Measurements from ENCODE around the gene VIM.

VIM gene

DNA sequence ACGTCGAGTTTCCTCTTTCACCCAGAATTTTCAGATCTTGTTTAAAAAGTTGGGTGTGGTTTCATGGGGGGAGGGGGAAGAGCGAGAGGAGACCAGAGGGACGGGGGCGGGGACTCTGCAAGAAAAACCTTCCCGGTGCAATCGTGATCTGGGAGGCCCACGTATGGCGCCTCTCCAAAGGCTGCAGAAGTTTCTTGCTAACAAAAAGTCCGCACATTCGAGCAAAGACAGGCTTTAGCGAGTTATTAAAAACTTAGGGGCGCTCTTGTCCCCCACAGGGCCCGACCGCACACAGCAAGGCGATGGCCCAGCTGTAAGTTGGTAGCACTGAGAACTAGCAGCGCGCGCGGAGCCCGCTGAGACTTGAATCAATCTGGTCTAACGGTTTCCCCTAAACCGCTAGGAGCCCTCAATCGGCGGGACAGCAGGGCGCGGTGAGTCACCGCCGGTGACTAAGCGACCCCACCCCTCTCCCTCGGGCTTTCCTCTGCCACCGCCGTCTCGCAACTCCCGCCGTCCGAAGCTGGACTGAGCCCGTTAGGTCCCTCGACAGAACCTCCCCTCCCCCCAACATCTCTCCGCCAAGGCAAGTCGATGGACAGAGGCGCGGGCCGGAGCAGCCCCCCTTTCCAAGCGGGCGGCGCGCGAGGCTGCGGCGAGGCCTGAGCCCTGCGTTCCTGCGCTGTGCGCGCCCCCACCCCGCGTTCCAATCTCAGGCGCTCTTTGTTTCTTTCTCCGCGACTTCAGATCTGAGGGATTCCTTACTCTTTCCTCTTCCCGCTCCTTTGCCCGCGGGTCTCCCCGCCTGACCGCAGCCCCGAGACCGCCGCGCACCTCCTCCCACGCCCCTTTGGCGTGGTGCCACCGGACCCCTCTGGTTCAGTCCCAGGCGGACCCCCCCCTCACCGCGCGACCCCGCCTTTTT, at the start of gene VIM:
VIM (plus strand) TSS at position 151 of the 925 bp plus-strand sequence. CDS start 1,182 bp downstream, outside the sequence.
- peak; percentile 40 for DNase-seq (ENCODE audit: low spot score)

DNA sequence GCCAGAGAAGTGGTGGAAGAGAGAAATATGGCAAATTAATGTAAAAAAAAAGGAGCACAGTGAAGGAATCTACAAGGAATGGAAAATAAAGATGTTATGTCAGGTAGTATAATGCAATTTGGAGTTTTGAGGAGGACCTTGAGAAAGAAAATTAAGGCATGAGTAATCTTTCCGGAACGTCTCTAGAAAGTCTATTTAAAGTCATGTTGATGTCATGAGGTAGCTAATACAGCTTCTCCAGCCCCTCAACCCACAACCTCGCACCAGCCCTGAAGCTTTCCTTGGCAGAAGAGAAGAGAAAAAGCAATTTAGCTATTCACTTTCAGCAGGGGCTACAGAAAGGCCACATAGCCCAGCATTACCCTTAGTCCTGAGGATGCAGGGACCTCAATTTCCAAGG, 49.0 kb upstream of the VIM start:
- no peak for DNase-seq (ENCODE audit: low spot score)

DNA sequence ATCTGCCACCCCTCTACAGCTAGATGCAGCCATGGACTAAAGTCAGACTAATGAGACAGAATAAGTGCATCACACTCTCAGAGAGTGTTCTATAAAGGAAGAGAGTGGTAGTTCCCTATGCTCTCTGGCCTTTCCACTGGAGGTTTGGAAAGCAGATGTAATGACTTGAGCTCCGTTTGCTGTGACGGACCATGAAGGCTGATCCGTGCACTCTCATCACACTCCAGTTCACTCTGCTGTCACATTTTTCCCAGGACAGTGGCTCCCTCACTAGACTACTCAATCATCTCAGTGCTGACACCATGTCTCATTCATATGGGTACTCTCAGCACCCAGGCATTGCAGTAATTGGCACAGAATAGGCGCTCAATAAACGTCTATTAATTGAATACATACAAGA, 46.9 kb upstream of the VIM start:
- DNase-seq (ENCODE audit: low spot score): no peak

DNA sequence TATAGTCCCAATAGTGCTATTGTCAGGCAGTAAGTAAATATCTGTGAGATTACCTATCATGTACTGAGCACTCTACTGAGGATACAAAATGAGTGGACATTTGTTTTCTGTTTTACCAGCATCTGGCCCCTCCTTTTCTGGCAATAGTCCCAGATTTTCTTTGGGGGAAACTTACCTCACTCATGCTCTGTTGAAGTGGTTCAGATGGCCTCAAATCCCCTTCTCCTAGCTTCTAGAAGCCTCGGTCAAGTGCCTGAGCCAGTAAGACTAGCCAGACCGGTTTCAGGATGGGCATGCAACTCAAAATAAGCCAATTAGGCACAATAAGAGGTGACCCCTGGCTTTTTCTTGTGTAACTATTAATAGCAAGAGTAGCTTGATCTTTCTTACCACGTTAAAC, 46.3 kb upstream of the VIM start:
- no peak for DNase-seq (ENCODE audit: low spot score)

DNA sequence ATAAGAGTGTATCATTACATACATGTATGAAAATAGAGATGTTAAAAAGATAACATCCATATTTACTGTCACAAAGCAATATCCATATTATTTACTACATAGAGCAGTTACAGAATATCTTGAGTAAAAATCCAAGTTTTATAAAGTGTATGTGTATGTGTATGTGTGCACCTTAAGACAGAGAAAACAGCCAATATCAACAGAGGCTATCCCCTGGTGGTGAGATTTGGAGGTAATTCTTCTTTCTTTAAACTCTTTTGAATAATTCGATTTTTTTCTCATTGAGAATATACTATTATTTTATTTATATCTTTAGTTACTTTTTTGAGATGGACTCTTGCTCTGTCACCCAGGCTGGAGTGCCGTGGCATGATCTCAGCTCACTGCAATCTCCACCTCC, 44.9 kb upstream of the VIM start:
- DNase-seq (ENCODE audit: low spot score): no peak

DNA sequence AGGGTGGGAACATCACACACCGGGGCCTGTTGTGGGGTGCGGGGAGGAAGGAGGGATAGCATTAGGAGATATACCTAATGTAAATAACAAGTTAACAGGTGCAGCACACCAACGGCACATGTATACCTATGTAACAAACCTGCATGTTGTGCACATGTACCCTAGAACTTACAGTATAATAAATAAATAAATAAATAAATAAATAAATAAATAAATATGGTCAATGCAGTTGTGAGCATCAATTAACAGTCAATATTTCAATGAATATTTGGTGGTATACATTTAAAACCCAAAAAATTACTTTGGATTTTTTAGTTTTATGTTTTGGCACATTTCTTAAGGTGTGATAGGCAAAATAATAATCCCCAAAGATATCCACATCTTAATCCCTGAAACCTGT, 42.2 kb upstream of the VIM start:
- no peak for DNase-seq (ENCODE audit: low spot score)

DNA sequence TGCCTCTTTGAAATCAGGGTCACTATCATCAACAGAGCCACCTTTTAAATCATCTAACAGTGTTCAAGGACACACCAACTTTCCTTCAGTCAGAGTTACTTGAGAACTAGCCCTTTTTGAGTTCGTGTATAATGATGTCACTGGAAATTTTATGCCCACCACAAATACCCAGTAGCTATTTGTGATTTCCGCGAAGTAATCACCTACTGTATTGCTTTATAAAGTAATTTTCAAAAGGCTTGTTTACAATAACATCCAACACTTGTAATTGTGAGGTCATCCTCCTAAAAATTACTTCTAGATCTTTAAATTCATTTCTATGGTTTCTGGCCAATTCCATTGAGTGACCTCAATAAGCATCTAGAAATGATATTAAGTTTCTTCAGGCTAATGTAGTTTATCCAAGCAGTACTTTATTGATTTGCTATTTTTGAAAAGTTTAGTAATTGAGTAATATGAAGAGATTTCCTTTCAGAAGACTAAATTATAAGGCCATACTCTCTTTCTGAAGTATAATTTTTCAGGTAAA, 39.3 kb upstream of the VIM start:
- no peak for DNase-seq (ENCODE audit: low spot score)

DNA sequence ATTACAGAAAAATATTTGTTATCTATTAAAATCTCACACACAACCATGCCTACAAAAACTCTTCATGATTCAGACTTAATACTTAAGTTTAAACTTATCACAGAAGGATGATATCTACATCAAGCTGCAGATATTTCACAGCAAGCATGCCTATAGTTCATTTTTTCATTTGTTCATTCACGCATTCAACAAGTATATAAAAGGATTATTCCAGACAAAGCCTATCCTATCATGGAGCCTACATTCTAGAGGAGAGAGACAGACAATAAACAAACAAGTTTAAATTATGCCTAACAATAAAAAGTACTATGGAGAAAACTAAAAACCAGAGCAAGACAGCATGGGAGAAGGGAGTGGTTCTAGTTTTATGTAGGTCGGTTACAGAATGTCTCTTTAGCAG, 37.4 kb upstream of the VIM start:
- DNase-seq (ENCODE audit: low spot score): no peak

DNA sequence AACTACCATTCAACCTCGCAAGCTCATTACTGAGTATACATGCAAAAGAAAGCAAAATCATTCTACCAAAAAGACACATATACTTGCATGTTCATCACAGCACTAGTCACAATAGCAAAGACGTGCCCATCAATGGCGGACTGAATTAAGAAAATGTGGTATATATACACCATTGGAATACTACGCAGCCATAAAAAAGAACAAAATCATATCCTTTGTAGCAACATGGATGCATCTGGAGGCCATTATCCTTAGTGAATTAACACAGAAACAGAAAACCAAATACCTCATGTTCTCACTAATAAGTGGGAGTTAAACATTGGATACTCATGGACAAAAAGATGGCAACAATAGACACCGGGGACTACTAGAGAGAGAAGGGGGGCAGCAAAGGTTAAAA, 33.0 kb upstream of the VIM start:
- no peak for DNase-seq (ENCODE audit: low spot score)

DNA sequence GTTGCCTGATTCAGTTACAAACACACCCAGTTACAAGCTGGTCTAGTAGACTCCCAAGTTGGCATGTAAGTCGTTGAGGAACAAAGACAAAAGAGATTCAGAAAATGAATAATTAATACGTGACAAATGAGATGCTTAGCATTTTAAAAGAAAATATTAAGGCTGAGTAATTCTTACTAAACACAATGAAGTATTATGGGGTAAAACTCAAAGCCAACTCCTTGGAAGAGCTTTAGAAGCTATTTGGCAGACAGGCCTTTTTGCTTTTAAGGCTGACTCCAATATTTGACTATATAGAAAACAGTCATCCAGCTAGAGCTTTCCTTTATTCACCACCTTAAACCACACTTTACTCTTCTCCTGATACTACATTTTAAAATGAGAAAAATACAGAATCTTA, 32.0 kb upstream of the VIM start:
- DNase-seq (ENCODE audit: low spot score): no peak

DNA sequence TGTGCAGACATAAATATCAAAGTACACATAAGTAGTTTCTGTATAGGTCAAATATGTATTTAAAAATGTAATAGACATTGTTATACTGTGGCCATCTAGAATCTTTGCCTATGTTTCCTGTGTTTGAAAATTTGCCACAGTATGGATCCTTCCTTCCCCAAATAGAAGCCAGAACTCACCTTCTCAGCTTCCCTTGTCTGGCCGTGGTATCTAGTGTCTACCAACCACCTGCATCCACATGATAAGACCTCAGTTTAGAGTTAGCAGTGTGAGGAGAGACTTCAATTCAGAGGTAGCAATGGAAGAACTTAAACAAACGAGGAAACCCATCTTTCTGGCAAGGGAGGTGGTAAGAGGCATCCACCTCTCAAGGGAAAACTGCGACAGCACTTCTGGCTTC, 31.5 kb upstream of the VIM start:
- no peak for DNase-seq (ENCODE audit: low spot score)

DNA sequence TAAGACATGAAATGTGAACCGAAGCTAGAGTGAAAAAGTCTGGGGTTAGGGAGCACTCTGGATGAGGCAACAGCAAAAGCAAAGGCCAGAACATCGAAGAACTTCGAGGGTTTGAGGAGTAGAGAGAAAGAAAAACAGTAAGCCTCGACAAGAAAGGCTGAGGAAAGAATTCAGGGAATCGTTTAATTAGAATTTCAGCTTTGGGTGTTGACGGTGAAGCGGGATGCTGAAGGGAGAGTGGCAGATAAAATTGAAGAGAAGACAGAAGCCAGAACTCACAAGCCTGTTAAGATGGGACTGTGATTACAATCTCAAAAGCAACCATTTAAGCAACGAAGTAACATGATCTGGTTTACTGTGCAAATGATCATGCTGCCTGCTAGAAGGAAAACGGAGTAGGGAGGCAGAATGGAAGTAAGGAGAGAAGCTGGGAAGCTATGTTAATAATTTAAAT, 28.7 kb upstream of the VIM start:
- DNase-seq (ENCODE audit: low spot score): no peak

DNA sequence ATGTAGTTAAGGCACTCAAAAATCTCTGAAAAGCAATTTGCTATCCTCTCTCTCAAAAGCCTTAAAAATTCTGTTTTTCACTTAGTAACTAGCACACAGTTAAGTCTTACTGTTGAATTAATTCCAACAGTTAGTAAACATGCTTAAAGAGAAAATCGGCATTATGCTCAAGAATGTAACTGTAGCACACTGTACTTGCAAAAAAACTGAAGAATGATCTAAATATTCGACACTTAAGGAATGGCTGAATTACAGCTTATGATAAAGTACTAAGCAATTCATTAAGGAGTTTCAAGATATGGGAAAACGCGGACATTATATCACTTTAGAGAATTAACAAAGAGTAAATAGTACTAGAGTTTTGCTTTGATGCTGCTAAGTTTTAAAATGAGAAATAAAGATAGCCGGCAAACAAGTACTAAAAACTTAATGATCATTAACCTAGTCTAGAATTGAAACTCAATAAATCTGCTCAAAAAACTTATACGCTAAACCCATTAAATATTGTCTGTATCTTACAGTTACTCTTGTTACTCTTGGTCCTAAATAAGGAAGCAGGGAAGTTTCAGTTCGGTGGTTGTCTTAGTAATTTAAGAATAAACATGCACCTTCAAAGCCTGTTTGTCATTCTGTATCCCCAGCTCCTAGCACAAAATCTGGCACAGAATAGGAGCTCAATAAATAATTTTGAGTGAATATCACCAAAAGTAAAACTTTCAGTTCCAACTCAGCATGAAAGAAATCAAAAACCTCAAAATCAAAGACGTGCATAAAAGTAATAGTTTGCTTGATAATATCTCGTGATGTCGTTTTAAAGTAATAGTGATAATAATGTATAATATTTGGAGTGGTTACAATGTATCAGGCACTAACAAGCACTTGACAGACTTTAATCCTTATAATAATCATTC, 27.8 kb upstream of the VIM start:
- DNase-seq (ENCODE audit: low spot score): peak; percentile 16

DNA sequence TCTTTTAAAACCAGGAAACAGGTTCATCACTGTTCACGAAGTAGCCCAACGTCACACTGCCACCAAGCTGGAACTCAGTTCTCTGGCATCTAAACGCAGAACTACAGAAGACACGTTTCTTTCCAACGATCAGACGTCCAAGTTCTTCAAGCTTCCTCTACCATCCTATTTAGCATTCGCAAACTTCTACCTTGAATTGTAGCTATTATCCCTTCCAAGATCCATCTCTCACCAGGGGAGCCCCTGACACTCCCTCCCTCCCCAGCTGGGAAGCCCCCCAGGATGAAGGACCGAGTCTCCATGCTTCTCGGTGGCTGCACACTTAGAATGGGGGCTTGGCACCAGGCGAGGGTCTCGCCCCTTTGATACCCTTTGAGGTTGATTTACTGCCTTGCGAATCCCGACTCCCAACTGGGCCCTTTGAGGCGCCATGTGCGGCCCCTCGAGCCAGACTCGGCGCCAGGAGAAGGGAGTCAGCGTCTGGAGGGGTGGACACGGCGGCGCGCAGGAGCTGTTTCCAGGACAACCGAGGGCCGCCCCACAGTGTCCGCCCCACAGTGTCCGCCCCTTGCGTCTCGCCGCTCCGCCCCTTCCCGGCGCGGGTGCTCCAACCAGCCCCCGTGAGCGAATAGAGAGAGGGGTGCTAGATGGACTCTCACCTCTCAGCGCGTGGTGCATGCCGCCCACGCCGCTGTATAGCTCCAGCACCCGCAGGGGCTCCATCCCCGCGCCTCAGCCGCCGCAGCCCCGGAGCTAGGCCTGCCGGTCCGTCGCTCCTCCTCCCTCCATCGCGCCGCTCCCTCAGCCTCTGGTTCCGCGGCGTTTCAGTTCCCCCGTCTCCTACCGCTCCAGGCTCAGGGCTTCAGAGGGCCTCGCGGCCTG, 26.9 kb upstream of the VIM start, which contains the start of gene TRDMT1:
TRDMT1 (minus strand) TSS at position 761 of the 882 bp plus-strand sequence; CDS start at position 723, 38 bp downstream.
- DNase-seq (ENCODE audit: low spot score): peak; percentile 86

DNA sequence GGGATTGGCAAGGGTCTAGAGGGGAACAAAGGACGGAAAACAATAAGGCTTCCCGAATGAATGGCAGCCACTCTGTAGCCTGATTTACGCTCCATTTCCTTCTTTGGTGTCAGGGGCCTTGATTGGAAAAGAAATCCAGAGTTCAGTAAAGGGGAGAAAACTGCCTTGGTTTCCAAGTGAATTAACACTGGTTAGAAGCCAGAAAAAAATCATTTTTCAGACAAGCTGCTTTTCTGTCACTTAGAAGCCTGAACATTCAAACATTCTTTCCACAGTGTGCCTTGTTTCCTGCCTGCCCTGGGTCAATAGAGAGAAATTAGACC, 26.3 kb upstream of the VIM start:
- no peak for DNase-seq (ENCODE audit: low spot score)

DNA sequence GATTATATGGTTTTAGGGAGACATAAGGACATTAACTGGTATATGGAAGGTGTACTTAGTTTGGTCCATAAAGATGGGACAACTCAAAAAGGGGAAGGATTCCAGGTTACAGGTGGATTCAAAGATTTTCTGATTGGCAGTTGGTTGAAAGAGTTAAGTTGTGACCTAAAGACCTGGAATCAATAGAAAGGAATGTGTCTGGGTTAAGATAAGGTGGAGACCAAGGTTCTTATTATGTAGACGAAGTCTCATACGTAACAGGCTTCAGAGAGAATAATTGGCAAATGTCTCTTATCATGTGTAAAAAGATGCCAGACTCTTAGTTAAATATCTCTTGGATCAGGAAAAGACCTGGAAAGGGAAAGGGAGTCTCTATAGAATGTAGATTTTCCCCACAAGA, 25.5 kb upstream of the VIM start:
- no peak for DNase-seq (ENCODE audit: low spot score)

DNA sequence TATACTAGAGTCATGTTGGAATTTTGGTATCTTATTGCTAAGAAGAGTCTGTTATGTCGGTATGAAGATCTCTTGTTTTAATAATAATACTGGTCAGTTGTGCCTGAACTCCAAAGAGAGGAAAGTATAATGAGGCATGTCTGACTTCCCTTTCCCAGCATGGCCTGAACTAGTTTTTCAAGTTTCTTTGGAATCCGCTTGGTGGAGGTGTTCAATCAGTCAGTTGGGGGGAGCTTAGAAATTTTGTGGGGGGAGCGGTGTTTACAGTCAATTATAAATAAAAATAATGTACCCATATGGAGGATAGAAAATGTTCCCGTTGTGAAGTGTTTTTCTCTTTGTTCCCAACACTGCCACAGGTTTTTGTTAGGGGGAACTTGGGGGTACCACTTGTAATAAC, 25.0 kb upstream of the VIM start:
- no peak for DNase-seq (ENCODE audit: low spot score)

DNA sequence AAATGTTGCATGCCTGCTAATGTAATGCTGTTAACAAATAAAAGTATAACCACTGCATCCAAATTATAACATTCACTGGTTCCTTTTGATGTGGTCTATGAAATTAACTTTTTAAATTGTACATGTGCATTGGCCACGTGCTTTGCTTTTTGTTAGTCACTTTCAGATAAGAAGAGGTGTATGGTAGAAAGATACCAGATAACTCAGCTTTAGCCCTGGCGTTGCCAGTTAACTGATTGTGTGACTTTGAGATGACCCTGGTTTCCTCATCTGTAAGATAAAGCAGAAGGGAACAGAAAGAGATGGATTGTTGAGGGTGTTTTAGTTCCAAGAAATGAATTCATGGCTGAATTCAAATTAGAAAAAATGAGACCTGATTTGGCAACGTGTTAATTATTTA, 24.6 kb upstream of the VIM start:
- no peak for DNase-seq (ENCODE audit: low spot score)

DNA sequence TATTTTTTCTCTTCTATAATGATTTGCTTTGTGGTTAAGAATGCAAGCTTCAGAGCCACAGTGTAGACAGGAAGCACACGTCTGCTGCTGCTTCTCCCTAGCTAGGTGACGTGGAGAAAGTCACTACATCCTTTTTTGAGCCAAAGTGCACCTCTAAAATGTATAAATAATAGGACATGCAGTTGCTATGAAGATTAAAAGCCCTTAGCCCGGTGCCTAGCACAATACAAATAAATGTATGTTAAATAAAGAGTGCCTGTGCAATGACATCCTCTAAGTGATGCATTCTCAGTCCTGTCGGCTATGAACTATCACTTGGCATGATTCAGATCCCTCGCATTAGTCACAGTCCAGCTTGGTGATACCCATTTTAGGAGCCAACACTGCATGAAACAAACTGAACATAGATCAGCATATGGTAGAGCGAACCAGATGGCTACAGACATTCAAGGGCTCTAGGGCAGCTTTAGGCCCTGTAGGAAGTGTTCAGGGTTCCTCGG, 21.8 kb upstream of the VIM start:
- no peak for DNase-seq (ENCODE audit: low spot score)

DNA sequence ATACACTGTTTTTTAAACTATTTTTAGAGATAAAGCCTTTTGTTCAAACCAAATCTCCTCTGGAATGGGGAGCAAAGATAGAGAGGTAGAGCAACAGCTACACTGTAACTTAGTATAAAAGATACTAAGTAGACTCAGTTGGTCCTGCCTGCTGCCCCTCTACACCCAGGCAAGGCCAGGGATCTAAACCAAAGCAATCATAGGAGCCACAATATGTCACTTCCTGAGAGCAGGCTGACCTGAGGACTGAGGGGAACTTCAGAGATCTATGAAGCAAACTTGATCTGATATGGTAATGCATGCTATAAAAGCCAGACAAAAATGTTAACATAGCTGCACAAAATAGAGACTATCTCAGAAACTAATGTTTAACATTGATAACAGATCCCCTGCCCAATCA, 19.6 kb upstream of the VIM start:
- no peak for DNase-seq (ENCODE audit: low spot score)

DNA sequence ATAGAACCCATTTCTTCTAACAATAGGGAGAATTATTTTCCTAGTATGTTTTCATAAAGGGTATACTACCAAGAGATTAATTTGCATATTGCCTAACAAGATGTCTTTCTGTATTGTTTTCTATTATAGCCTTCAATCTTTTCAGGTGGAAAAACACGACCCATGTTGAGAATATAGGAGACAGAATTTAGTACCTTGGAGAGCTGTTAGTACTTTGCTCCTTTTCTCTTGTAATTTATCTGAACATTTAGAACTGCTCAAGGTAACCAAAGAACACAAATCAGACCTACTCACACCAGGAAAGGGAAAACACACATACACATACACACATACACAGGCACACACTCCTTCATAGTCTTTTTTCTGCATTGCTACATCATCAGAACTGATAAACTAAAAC, 18.7 kb upstream of the VIM start:
- no peak for DNase-seq (ENCODE audit: low spot score)

DNA sequence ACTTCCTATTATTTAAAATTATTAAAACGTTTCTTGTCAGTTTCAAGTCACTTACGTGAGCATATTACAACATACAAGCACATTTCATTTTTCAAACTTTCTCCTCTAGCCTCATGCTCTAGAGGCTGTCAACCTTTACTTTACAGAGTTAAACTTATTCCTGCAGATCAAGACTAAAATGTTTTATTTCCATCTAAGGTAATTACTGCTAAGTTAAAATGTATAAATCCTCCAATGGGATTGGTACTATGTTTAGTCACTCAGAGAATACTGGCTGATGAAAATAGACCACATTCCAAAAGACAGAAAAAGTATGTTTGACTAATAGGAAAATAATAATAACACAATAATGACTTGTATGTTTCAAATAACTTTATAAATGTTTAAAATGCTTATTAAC, 18.2 kb upstream of the VIM start:
- DNase-seq (ENCODE audit: low spot score): no peak

Measured in putamen (tissue), 1 donor.